OCI-LY1 (cell line): ENCODE measurements around the gene PTPN4.

Source experiments
- H2AFZ ChIP-seq: fragments of 200-600 bp; sonication (generic), shearing (Covaris generic); 2 replicates; pipeline ENCODE4 v1.6.0; 2014; ENCODE audit warnings: antibody characterized with exemption, mild to moderate bottlenecking, low read length
- H3F3A ChIP-seq: fragments of 200-600 bp; sonication (generic), shearing (Covaris generic); 2 replicates; pipeline ENCODE4 v1.6.0; 2014; ENCODE audit warnings: mild to moderate bottlenecking, antibody characterized with exemption, low read length, moderate library complexity; ENCODE audit not compliant: insufficient read depth
- H3K27ac ChIP-seq: fragments of 200-600 bp; sonication (generic); 2 replicates; pipeline ENCODE4 v1.5.1; 2014; ENCODE audit warnings: low read length, mixed run types, mild to moderate bottlenecking, low read depth; ENCODE audit not compliant: poor library complexity, severe bottlenecking
- H3K27me3 ChIP-seq: fragments of 200-600 bp; sonication (generic); 2 replicates; pipeline ENCODE4 v1.6.0; 2014; ENCODE audit warnings: antibody characterized with exemption, mild to moderate bottlenecking, low read length, moderate library complexity; ENCODE audit not compliant: insufficient read depth
- H3K36me3 ChIP-seq: fragments of 200-600 bp; sonication (generic); 2 replicates; pipeline ENCODE4 v1.6.1; 2014; ENCODE audit warnings: mild to moderate bottlenecking, antibody characterized with exemption, low read length, moderate library complexity, mixed read lengths; ENCODE audit not compliant: insufficient read depth
- H3K4me1 ChIP-seq: fragments of 200-600 bp; sonication (generic); 2 replicates; pipeline ENCODE4 v1.5.1; 2014; ENCODE audit warnings: mild to moderate bottlenecking, low read length, moderate library complexity; ENCODE audit not compliant: insufficient read depth, severe bottlenecking
- H3K4me2 ChIP-seq: fragments of 200-600 bp; sonication (generic), shearing (Covaris generic); 2 replicates; pipeline ENCODE4 v1.6.1; 2014; ENCODE audit warnings: low read length
- H3K4me3 ChIP-seq: fragments of 200-600 bp; sonication (generic); 2 replicates; pipeline ENCODE4 v1.5.1; 2014; ENCODE audit warnings: low read length, low read depth, mild to moderate bottlenecking, mixed read lengths; ENCODE audit not compliant: poor library complexity, severe bottlenecking
- H3K79me2 ChIP-seq: fragments of 200-600 bp; shearing (Covaris generic); 2 replicates; pipeline ENCODE4 v1.6.1; 2016; ENCODE audit warnings: mixed run types, low read length, mixed read lengths; ENCODE audit not compliant: insufficient read depth
- H3K9ac ChIP-seq: fragments of 200-600 bp; sonication (generic), shearing (Covaris generic); 2 replicates; pipeline ENCODE4 v1.6.1; 2014; ENCODE audit warnings: mild to moderate bottlenecking, low read length, mixed read lengths
- H3K9me2 ChIP-seq: fragments of 200-600 bp; sonication (generic), shearing (Covaris generic); 2 replicates; pipeline ENCODE4 v1.6.1; 2014; ENCODE audit warnings: low read depth, mild to moderate bottlenecking, low read length, mixed read lengths
- H3K9me3 ChIP-seq: fragments of 200-600 bp; shearing (Covaris generic); 2 replicates; pipeline ENCODE4 v1.6.1; 2014; ENCODE audit warnings: low read length, mixed read lengths
- H4K20me1 ChIP-seq: fragments of 200-600 bp; sonication (generic), shearing (Covaris generic); 2 replicates; pipeline ENCODE4 v1.6.0; 2016; ENCODE audit warnings: mild to moderate bottlenecking, low read length; ENCODE audit not compliant: insufficient read depth
- EZH2 ChIP-seq: fragments of 200-600 bp; sonication (generic), shearing (Covaris generic); IDR thresholded peaks from 2 replicates; pipeline ENCODE4 v1.8.0; 2017; ENCODE audit warnings: borderline replicate concordance, mixed run types, mild to moderate bottlenecking, antibody characterized with exemption, low read length, moderate library complexity, mixed read lengths
- TF ChIP-seq, protein P1 (sequence below): fragments of 200-600 bp; sonication (generic), shearing (Covaris generic); IDR thresholded peaks from 2 replicates; pipeline ENCODE4 v1.5.1; 2017; ENCODE audit warnings: mild to moderate bottlenecking, antibody characterized with exemption, low read length, moderate library complexity, mixed read lengths

PTPN4 gene

DNA sequence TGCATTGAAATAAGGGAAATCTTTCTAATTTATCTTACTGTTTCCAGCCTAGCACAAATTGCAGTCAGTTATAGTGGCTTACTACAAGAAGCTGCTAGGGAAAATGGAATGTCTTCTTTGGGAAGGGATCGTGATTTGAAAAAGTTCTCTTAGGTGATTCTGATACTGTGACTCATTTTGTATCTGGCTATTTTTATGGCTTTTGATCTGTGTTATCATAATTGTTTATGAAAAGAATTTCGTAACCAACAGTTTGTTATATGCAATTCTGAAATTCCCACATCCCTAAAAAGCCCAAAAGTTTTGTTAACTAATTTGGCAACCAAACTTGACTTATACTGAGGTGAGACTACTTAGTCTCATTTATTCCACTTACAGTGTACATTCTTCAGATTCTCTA lies 12.4 kb downstream of the PTPN4 start:
- Histone ChIP-seq H3K36me3 (no peaks in the 10 kb centered on the region), H3F3A (no peaks in the 10 kb centered on the region), H3K27ac (no peak overlapping the region), H4K20me1 (no peaks in the 10 kb centered on the region), H3K79me2 (no peaks in the 10 kb centered on the region), H3K9me2 (no peaks in the 10 kb centered on the region), H3K27me3 (no peaks in the 10 kb centered on the region), H3K4me2 (no peak overlapping the region), H3K9ac (no peak overlapping the region), H2AFZ (no peak overlapping the region), H3K9me3 (no peaks in the 10 kb centered on the region), H3K4me3 (no peak overlapping the region), H3K4me1 (no peaks in the 10 kb centered on the region)
- no peak for TF ChIP-seq EZH2
- TF ChIP-seq, protein P1, sequence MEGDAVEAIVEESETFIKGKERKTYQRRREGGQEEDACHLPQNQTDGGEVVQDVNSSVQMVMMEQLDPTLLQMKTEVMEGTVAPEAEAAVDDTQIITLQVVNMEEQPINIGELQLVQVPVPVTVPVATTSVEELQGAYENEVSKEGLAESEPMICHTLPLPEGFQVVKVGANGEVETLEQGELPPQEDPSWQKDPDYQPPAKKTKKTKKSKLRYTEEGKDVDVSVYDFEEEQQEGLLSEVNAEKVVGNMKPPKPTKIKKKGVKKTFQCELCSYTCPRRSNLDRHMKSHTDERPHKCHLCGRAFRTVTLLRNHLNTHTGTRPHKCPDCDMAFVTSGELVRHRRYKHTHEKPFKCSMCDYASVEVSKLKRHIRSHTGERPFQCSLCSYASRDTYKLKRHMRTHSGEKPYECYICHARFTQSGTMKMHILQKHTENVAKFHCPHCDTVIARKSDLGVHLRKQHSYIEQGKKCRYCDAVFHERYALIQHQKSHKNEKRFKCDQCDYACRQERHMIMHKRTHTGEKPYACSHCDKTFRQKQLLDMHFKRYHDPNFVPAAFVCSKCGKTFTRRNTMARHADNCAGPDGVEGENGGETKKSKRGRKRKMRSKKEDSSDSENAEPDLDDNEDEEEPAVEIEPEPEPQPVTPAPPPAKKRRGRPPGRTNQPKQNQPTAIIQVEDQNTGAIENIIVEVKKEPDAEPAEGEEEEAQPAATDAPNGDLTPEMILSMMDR: no peak

DNA sequence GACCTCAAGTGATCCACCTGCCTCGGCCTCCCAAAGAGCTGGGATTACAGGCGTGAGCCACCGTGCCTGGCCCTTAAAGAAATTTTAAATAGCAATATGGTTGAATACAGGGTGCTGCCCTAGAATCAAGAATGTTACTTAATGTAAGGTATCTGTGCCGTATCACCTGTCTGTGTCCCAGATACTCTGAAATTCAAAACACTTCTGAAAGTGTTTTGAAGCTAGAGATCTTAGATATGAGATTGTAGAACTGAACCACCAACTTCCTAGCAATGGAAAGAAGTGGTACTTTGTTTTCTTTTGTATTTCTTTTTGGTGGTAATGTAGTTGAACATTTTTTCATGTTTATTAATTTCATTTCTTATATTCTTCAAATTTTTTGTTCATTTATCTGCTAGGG lies 13.0 kb downstream of the PTPN4 start:
- no peaks in the 10 kb centered on the region for H3K27me3 ChIP-seq
- no peaks in the 10 kb centered on the region for H4K20me1 ChIP-seq
- H3K4me1 ChIP-seq: no peaks in the 10 kb centered on the region
- no peaks in the 10 kb centered on the region for H3K36me3 ChIP-seq
- H3K4me2 ChIP-seq: no peak overlapping the region
- H3K9me3 ChIP-seq: no peaks in the 10 kb centered on the region
- TF ChIP-seq, protein P1: no peak
- TF ChIP-seq EZH2: no peak
- no peaks in the 10 kb centered on the region for H3K79me2 ChIP-seq
- no peak overlapping the region for H3K4me3 ChIP-seq
- no peaks in the 10 kb centered on the region for H3K9me2 ChIP-seq
- no peaks in the 10 kb centered on the region for H3F3A ChIP-seq
- H3K27ac ChIP-seq: no peak overlapping the region
- no peak overlapping the region for H3K9ac ChIP-seq
- no peak overlapping the region for H2AFZ ChIP-seq

DNA sequence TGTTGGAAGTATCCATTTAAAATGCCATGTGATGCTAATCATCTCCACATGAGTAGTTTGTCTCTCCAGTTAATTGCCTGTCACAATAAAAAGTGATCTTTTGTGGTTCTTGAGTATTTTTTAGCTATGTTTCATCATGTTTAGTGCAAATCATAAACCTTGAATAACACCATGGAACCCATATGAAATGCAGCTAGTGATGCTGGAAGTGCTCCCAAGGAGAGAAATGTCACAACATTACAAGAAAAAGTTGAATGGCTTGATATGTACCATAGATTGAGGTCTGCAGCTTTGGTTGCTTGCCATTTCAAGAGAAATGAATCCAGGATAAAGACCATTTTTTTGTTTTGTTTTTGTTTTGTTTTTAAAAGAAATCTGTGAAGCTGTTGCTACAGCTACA lies 14.3 kb downstream of the PTPN4 start:
- H3K4me3 ChIP-seq: no peak overlapping the region
- no peaks in the 10 kb centered on the region for H3K36me3 ChIP-seq
- no peaks in the 10 kb centered on the region for H3K79me2 ChIP-seq
- H3K27me3 ChIP-seq: no peaks in the 10 kb centered on the region
- H3F3A ChIP-seq: no peaks in the 10 kb centered on the region
- no peaks in the 10 kb centered on the region for H3K9me2 ChIP-seq
- H2AFZ ChIP-seq: no peak overlapping the region
- no peak overlapping the region for H3K4me2 ChIP-seq
- H4K20me1 ChIP-seq: no peaks in the 10 kb centered on the region
- no peak overlapping the region for H3K9ac ChIP-seq
- no peaks in the 10 kb centered on the region for H3K9me3 ChIP-seq
- H3K4me1 ChIP-seq: no peaks in the 10 kb centered on the region
- TF ChIP-seq, protein P1: no peak
- TF ChIP-seq EZH2: no peak
- H3K27ac ChIP-seq: no peak overlapping the region
